ENCODE results near the gene SLC25A29.

SLC25A29 gene

DNA sequence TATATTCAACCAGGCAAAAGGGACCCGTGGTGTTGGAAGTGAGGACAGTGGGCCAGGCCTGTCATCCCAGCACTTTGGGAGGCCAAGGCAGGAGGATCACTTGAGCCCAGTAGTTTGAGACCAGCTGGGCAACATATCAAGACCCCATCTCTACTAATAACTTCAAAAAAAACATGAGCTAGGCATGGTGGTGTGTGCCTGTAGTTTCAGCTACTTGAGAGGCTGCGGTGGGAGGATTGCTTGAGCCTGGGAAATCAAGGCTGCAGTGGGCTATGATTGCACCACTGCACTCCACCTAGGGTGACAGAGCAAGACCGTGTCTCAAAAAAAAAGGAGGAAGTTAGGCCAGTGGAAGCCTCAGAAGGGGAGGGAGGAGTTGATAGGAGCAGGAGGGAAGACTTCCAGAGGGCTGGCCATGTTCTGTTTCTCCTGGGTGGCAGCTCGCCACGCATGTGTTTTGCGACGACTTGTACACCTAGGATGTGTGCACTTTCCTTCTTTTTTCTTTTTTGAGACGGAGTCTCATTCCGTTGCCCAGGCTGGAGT, 10.1 kb downstream of the SLC25A29 start:
- H3K4me3 Mint-ChIP-seq = no peak overlapping the region
- peak overlapping the region; percentile 71 for H3K27ac Mint-ChIP-seq
- peaks cover 22% of the 10 kb centered on the region for H3K4me1 Mint-ChIP-seq
- TF ChIP-seq, protein P1, sequence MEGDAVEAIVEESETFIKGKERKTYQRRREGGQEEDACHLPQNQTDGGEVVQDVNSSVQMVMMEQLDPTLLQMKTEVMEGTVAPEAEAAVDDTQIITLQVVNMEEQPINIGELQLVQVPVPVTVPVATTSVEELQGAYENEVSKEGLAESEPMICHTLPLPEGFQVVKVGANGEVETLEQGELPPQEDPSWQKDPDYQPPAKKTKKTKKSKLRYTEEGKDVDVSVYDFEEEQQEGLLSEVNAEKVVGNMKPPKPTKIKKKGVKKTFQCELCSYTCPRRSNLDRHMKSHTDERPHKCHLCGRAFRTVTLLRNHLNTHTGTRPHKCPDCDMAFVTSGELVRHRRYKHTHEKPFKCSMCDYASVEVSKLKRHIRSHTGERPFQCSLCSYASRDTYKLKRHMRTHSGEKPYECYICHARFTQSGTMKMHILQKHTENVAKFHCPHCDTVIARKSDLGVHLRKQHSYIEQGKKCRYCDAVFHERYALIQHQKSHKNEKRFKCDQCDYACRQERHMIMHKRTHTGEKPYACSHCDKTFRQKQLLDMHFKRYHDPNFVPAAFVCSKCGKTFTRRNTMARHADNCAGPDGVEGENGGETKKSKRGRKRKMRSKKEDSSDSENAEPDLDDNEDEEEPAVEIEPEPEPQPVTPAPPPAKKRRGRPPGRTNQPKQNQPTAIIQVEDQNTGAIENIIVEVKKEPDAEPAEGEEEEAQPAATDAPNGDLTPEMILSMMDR (IDR thresholded peaks at IDR 0.05) = no peak
- H3K9me3 Mint-ChIP-seq = no peaks in the 10 kb centered on the region
- H3K27me3 Mint-ChIP-seq (ENCODE audit: low read depth, poor library complexity) = no peaks in the 10 kb centered on the region
- no peak for DNase-seq
- peaks cover 22% of the 10 kb centered on the region for H3K36me3 Mint-ChIP-seq (ENCODE audit: low read depth)

DNA sequence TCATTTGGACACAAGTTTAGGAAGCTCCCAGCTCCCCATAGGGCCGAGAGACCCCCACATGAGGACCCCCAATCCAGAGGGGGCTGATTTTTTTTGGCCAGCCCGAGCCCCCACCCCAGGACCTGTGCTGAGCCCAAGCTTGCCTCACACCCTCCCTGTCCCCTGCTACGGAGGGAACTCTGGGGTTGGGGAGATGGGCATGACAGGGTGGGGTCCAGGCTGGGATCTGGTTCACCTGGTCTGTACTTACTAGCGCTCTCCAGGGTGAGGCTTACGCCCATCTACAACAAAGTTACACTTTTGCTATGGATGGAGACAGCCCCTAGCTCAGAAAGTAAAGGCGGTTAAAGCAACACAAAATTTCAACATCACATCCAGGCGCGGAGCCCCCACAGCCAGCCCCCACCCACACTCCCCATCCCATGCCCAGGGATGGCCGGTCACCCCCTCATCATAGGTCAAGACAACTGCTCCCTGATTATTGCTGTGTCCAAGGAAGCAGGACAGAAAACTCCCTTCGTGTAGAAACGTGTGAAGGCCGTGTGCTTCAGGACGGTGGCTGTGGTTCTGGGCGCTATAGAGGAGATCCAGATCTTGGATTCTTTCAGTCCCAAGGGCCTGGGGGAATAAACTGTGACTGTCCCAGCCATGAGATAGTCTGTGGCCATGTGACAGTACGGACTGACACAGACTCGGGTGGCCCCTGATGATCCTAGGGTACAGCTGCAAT, 10.7 kb downstream of the SLC25A29 start:
- Mint-ChIP-seq H3K4me1 (peaks cover 27% of the 10 kb centered on the region), H3K4me3 (no peak overlapping the region), H3K27me3 (ENCODE audit: low read depth, poor library complexity) (no peaks in the 10 kb centered on the region), H3K9me3 (no peaks in the 10 kb centered on the region), H3K27ac (no peak overlapping the region), H3K36me3 (ENCODE audit: low read depth) (peaks cover 22% of the 10 kb centered on the region)
- TF ChIP-seq, protein P1 (IDR thresholded peaks at IDR 0.05) = no peak
- DNase-seq = no peak

DNA sequence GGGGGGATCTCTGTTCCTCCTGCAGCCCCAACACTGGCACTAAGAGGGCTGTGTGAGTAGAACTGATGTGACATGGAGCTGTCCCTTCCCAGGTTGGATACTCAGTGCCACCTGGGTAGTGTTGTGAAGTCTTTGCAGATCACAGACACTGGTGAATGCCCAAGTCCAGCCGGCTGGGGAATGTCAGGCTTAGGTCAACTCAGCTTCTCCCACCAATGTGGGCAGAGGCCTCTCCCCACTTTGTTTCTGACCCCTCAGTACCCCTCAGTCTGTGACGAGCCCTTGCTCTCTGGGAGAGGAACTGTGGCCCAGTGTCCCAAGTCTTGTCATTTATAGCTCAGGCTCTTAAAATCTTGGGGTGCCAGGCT, 11.3 kb downstream of the SLC25A29 start:
- H3K4me1 Mint-ChIP-seq = peaks cover 33% of the 10 kb centered on the region
- TF ChIP-seq, protein P1 (IDR thresholded peaks at IDR 0.05) = no peak
- no peak overlapping the region for H3K27ac Mint-ChIP-seq
- H3K4me3 Mint-ChIP-seq = no peak overlapping the region
- DNase-seq = no peak
- no peaks in the 10 kb centered on the region for H3K9me3 Mint-ChIP-seq
- H3K27me3 Mint-ChIP-seq (ENCODE audit: low read depth, poor library complexity) = no peaks in the 10 kb centered on the region
- peaks cover 22% of the 10 kb centered on the region for H3K36me3 Mint-ChIP-seq (ENCODE audit: low read depth)

DNA sequence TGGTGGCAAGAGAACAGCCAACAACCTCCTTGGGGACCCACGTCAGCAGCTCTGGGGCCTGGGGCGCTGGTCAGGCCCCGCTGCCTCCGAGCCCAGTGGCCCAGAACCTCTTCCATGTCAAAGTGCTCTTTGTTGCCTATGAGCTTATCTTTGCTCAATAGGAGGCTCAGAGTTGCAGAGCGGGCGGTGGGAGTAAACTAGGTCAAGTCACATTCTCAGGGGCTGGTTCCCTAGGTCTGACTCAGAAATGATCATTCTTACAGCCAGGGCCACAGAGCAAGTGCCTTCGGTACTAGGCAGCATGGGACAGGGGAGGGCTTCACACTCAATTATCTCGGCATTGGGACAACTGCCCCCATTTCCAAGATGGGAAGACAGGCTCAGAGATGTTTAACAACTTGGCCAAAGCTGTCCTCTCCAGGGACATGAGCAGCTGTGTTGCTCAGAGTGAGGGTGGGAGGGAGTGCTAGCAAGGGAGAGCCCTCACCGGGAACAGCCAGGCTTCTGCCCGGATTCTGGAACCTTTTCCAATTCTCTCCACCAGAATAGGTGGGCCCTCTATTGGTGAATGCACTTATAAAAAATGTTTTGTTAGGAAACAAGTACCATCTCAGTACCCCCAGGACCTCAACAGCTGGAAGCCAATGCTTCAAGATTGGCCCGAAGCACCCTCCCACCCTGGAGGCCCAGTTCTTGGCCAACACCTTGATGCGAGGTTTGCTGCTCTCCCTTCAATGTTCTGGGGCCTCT, 11.9 kb downstream of the SLC25A29 start:
- Mint-ChIP-seq H3K9me3 (no peaks in the 10 kb centered on the region), H3K4me1 (peaks cover 33% of the 10 kb centered on the region), H3K27ac (peak overlapping the region; percentile 93), H3K4me3 (peak overlapping the region; percentile 10), H3K36me3 (ENCODE audit: low read depth) (peaks cover 20% of the 10 kb centered on the region), H3K27me3 (ENCODE audit: low read depth, poor library complexity) (no peaks in the 10 kb centered on the region)
- DNase-seq = no peak
- TF ChIP-seq, protein P1 (IDR thresholded peaks at IDR 0.05) = no peak

DNA sequence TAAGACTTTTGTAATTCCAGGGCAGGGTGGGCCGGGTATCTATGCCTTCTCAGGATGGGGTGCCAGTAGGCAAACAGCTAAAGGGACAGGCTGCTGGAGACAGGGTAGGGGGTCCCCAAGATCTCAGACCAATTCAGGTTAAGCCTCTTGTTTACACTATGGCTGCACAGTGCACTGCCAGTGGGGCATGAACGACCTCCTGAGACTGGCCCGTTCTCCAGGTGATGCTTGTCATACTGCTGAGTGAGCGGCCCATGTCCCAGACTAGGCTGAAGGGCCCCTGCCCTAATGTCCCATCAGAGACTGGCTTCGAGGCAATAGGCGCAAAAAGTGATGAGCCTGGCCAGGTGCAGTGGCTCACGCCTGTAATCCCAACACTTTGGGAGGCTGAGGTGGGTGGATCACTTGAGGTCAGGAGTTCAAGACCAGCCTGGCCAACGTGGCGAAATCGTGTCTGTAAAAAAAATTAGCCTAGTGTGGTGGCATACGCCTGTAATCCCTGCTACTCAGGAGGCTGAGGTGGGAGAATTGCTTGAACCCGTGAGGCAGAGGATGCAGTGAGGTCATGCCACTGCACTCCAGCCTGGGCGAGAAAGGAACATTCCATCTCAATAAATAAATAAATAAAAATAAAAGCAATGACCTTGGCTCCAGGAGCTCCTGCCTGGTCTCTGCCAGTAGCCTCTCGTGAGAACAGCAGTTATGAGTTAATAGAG, 12.6 kb downstream of the SLC25A29 start:
- Mint-ChIP-seq H3K36me3 (ENCODE audit: low read depth) (peaks cover 19% of the 10 kb centered on the region), H3K4me3 (no peak overlapping the region), H3K27me3 (ENCODE audit: low read depth, poor library complexity) (no peaks in the 10 kb centered on the region), H3K27ac (no peak overlapping the region), H3K9me3 (no peaks in the 10 kb centered on the region), H3K4me1 (peaks cover 35% of the 10 kb centered on the region)
- DNase-seq = no peak
- TF ChIP-seq, protein P1 (IDR thresholded peaks at IDR 0.05) = no peak
